Renal cortex interstitium (tissue), 11 donors: ENCODE data around the gene MST1R. TPM values are rescaled to one million over a fixed set of nuclear protein-coding genes. Genes with fewer than 3 reads are reported as not detected.

Experiments
- DNase-seq, 11 donors: peaks; one replicate each; pipeline ENCODE4 v3.0.0-alpha.2; 2013; ENCODE audit warnings: low read depth in 9 of 11, low spot score in 4 of 11; ENCODE audit errors: extremely low read depth in 1 of 11
- polyA plus RNA-seq, 3 donors: library from polyadenylated mRNA; unstranded; fragments of 120-200 nt; gene quantifications; one replicate each; pipeline ENCODE4 v1.2.1, GENCODE V29; 2013; ENCODE audit not compliant: insufficient read length in 3 of 3

The MST1R gene
- polyA plus RNA-seq, 3 donors, result 1.3 to 1.7 (median 1.5) TPM

DNA sequence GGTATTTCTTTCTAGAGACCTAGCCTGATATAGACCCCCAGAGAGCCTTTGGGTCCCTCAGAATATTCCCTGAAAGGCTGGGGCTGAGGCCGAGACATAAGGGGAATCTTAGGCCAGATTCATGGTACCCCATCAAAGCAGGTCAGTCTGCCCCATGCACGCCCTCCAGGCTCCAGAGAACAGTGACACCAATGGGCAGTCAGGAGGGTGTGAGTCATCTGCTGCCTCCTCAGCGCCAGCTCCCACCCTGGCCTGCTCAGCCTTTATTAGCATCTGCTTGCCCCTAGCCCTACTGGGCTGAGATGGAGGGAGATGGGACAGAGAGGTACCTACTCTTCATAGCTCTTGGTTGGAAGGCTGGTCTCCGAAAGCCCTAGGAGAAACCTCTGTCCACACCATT is 19.7 kb downstream of the MST1R start:
- no peak for DNase-seq

DNA sequence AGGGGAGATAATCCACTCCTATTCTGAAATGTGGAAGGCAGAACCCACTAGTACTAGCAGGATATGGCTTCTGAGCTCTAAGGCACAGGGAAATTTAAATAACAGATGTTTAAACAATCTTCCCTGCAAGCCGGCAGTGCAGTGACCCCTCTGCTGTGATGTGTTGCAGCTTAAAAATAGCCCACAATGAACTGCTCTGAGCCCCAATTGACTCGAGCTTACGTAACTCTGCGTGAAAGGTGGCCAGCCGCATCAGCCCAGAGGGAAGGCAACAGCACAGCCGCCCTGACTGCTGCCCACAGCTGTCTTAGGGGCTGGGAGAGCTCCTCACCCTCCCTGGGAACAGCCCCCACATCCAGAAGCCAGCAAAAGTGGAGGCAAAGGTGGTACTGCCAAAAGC is 21.5 kb downstream of the MST1R start:
- no peak for DNase-seq

DNA sequence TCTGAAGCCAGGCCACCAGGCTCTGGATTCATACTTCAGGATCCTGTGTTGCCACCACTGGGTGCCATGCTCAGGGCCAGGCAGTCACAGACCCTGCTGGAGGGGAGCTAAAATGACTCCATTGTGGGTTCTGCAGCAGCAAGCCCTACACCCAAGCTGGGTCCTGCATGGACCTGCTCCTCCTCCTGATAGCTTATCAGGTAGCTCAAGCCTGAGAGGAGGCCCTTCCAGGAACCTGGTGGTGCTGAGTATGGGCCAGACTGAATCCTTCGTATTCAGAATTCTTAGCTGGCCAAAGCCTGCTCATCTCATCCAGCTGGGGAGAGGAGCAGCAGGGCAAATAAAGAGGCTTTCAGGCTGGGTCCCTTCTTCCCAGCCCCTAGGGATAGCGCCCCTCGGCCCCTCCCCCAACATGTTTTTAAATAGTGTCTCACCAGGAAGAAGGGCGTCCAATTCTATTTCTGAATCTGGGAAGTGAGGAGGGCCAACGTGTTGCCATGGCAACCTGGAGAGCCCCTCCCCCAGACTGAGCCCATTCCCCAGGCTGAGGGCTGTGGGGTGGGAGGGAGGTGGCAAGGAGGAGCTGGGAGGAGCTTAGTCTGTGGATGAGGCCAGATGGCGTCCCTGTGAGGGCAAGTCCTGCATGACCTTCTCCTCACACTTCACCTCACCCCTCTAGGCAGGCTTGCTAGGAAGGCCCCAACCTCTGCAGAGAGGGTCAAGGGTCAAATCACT is 22.9 kb downstream of the MST1R start:
- no peak for DNase-seq

DNA sequence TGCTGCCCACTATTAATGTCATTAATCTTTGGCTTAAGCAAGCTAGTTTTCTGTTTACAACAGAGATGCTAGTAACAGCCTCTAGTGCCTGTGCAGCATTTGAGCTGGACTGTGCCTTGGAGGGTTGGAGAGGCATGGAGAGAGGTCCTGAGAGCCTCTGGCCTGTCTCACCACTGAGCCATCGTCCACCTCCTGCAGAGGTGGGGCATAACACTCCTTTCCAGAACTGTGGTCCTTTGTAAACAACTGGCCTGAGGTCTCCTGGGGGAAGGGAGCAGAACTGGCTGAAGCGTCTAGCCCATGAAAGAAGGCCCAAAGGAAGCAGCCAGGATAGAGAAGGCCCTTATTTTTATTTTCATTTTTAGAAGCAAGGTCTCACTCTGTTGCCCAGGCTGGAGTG is 24.0 kb downstream of the MST1R start:
- DNase-seq, result no peak

DNA sequence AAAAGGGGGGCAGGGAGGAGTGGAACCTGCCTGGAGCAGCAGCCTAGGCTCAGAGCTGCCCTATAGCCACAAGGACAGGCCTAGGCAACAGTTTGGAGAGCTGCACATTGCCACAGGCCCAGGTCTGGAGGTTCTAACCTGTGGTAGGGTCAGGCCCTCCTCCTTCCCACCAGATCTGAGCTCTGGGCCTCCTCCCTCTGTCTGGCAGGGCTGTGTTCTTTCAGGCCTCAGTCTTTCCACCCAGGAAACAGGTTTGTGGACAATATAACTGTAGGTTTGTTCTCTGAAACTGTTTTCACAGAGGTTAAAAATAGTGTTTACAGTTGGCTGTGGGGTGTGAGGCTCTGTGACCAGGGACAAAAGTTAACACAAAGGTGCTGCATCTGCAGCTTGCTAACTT is 25.0 kb downstream of the MST1R start:
- no peak for DNase-seq

DNA sequence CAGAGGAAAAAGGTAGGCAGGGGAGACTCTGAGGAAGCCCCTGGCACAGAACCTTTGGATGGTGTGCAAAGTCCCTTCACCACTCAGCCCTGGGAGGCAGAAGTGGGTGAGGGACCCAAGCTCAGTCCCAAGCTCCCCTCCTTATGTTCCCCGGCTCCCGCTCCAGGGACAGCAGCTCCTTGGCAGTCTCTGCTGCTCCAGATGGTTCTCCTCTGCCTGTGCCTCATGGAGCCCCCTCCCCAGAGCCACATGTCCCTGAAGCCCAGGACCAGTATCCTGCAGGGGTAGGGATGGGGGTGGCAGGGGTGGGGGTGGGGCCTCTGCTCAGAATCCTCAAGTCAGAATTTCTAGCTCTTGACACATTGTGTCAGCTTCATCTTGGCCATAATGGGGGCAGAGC is 26.0 kb downstream of the MST1R start:
- DNase-seq, result no peak

DNA sequence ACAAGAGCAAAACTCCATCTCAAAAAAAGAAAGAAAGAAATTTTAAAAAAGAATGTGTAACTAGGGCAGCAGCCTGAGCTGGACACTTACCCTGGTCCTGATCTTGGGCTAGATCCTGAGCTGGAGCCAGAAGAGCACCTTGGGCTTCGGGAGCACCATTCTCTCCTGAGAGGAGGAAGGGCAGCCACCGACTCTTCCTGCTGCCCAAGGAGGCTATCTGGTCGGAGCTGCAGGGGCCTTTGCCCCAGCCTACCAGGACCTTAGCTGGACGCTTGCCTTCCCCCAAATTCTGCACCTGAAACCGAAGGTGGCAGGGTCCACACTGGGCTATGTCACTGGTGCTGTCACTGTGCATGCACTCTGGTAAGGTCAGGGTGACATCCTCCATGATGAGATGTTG is 27.1 kb downstream of the MST1R start:
- no peak for DNase-seq

DNA sequence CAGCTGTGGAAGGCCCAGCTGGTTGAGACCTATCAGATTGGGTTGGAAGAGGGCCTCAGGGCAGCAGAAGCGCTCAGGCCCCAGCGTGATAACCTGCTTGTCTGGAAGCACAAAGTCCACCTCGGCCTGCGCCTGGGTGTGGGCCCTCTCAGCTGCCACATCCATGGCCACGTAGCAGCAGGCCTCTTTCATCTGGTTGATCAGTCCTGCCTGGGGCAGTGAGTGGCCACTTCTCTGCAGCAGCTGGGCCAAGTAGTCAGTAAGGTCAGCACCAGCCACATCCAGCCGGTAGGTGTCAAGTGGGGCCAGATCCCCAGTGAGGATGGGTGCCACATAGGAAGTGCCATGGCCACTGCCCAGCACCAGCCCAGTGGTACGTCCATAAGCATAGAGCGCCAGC is 30.1 kb downstream of the MST1R start:
- no peak for DNase-seq

DNA sequence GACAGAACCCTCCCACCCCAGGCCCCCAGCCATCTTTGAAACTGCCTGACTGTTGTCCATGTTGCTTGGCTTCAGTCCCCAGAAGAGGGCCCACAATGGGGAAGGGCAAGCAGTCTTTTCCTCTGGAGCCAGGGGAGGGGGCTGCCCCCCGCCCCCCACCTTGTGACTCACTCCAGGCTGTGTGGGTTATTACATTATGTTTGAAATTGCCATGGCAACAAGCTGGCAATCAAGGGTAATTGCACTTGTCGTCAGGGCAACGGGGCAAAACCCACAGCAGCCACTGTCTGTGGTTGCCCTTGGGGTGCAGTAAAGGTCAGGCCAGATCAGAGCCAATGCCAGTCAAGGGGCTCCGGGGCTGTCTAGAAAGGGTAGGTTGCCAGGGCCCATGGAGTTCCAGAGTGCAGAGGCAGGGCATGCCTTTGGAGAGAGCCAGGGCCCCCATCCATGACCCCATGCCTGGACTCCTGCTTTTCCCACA is 30.8 kb downstream of the MST1R start:
- no peak for DNase-seq

DNA sequence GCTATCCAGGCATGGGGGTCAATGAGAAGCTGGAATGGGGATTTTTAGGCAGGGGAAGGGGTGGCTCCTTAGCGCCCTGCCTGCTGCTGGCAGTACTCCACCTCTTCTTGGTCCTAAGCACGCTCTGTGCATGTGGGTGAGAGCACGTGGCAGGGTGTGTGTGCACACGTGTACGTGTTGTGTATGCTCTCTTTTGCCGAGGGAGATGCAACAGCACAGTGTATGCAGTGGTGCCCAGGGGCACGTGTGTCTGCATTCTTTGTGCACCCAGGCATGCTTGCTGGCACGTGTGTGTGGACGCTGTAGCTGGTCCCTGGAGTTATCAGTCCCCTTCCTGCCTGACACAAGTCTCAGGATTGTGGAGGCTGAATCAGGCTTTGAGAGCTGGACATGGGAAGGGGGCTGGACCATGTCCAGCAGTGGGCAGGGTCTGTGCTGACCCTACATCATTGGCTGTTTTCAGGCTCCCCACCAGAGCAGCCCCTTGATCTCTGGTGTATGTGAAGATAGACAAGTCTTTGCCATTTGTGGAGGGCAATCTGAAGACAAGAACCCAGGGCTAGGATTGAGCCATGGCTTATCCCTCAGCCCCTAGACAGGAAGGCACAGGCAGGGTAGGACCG is 32.0 kb downstream of the MST1R start:
- DNase-seq, result no peak

DNA sequence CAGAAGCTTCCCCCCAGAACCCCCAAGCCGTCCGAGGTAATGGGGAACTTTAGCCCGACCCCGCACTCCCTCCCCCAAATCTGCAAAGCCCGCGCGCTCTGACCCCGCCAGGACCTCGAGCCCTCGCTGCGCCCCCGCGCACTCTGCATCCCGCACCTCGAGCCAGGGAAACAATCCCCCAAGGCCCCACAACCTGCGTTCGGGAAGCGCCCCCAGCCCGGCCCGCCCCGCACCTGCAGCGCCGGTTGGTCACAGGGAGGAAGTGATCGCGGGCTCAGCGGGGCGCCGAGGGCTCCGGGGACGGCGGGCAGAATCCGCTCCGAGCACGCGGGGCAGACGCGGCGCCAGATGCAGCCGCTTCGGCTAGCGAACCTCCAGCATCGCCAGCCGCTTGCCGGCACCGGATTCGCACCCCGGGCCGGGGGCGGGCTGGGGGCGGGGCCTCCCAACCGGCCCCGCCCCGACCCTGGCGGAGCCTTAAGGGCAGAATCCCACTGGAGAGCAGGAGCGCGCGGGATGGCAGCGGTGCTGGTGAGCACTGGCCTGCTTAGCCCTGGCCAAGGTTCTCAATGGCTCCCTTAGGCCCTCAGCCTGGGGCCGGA is 34.0 kb downstream of the MST1R start, which contains the start of gene CAMKV:
Gene CAMKV (minus strand): TSS at position 382 of the 602 bp plus-strand sequence. CDS start 7,518 bp downstream, outside the sequence.
- DNase-seq, result no peak

DNA sequence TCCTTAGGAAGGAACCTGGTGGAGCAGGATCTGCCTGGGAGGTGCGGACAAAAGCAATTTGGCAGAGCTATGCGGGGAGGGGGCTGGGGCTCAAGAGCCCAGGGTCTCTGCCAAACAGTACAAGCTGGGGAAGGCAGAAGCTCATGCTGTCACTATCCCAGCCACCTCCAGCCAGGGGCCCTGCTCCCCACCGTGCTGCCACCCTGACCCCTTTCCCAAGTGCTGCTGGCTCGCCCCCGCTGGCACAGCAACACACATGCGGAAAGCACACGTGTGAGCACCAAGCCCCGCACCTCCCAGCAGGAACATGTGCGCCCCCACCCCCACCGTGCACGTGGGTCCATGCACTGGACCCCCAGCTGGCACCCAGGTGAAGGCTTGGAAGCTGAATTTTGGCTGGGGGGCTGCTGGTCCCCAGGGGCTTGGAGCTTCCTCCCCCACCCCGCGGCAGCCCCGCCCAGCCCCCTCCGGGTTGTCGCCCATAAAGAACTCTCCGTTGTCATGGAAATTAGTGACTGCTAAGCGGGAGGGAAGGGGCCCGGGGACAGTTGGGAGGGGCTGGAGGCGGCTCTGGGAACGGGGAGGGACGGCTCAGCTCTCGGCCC is 34.7 kb downstream of the MST1R start:
- no peak for DNase-seq

DNA sequence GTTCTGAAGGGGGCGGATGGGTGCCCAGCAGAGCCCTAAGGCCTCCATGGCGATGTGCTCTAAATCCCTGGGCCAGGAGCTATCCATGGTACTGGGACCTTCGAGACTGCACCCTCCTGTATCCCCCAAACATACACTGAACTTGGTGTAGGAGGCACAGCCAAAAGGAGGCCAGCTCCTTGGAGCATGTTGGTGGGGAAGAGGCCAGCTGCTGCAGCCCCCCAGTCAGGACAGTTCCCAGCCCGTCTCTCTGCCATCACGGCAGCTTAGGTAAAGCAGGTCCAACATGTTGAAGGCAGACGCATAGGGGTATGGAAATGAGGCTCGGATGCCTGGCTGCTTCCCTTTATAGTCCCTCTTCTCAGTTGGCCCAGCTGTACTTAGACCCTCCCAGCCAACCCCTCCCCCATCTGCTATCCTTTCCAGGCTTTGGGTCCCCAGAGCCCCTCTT is 35.8 kb downstream of the MST1R start:
- DNase-seq, result peak in 8 of 11 donors; percentile 33 to 61 (median 45)

DNA sequence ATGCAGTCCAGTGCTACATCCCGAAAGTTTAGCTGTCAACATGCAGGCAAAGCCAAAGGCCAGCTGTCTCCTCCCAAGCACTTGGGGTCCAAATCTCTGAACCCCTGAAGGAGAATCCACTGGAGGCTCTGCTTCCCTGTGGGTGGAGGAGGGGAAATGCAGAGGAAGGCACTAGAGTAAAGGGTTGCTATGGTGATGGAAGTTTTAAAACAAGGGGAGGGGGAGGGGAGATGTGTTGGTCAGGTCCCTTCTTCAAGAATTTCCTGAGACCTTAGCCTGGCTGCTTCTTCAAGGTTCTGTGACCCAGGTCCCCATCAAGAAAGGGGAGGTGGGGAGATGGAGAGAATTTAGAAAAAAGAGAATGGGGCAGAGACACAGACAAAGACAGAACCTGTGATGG is 36.3 kb downstream of the MST1R start:
- no peak for DNase-seq

DNA sequence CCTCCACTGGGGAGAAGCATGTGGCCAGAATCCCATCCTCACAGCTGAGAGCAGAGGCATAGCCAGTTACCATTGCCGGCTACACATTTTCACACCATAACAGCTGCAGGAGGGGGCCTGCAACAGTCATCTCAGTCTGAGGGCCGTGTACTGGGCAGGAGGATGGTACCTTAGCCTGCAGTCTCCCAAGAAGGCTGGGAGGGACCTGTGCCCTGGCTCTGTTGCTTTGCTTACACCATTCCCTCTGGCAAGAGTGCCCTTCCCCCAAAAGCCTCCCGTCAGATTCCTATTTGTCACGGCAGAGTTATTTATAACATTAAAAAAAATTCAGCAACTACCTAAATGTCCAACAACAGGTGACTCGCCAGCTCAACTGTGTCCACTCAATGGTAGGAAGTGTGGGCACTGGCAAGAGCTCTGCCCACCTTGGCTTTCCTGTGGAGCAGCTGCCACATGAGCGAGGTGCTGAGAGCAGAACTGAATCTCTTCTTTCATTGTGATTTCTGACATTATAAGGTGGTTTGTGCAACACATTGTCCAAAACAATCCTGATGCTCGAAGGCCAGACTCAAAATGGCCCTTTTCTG is 38.4 kb downstream of the MST1R start:
- no peak for DNase-seq

DNA sequence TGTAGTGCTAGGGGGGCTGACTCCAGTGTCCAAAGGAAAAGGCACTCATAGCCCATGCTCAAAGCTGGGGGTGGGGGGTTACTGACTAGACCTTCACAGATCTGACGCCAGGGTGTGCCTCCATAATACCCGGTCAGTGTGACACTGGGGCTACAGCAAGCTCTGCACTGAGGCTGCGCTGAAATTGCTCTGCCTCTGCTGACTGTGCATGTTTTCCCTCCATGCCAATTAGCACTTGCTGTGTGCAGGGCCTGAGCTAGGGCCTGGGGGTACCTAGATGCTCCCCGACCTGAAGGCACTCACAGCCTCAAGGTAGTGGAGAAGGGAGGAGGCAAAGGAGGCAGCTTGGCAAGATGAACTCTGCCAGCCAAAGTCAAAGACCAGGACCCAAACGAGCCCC is 39.2 kb downstream of the MST1R start:
- DNase-seq, result no peak

DNA sequence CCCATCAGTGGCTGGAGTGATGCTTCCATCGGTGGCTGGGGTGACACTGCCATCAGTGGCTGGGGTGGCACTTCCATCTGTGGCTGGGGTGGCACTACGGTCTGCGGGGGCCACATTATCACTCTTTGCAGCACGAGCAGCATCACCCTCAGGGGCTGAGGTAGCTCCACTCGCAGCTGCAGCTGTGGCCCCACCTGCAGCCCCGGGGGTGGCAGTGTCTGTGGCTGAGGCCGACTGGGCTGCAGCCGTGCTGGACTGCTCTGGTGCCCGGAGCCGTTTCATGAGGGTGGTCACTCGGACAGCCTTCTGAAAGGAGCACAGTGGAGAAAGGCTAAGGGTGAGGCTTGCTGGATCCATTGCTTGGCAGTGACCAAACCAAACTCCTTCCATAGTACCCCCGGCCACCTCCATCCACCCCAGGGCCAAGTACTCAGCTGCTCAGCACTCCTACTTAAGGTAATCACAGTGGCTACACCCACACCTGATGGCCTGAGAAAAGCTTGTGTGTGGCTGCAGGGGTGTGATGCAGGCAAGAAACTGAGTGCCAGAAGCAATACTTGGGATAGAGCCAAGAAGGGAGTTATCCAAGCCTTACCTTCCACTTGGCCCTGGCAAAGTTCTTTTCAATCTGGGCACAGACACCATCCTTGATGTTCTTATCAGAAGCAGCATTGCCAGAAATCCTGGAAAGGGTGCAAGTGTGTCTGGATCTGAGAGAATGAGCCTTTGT is 43.9 kb downstream of the MST1R start:
- no peak for DNase-seq

DNA sequence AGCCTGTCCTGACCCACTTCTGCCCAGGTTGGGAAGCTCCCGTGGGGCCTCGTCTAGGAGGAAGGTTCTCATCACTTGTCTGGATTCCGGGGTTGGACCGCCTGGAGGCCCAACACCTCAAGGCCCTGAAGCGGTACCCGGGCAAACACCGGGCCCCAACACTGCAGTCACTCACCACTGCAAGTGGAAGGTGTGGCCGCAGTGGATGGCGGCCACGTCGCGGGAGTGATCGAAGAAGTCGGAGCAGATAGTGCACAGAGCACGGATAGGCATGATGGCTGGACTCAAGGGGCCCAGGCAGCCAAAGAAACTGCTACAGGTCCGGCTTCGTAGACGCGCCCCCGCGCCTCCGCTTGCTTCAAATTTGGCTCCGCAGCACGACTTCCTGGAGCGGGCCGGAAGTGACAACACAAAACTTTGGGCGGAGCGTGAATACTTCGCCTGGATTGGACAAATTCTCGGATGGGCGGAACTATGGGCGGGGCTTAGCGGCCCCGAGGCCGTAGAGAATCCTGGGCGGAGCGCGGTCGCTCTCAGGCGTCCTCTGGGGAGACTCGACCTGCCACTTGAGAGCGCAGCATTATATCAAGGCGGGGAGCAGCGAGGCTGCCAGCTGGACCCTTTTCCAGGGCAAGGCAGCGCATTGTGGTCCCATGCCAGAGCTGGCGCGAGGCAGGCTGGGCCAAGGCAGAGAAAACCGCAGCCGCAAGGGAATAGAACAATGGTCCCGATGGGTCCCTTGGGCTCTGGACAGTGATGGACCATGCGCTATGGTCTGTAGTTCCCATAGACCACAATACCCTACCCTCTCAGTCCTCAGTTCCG is 47.3 kb downstream of the MST1R start, which contains the start of gene TRAIP:
Gene TRAIP (minus strand): TSS at position 384 of the 825 bp plus-strand sequence. CDS start 111 bp downstream, at position 273.
- DNase-seq, result peak; percentile 86 to 95 (median 92)
